Muscle layer of duodenum (tissue), 2 donors: ENCODE measurements around the gene OSTM1.

ENCODE experiments used
- H3K27ac ChIP-seq: one replicate; pipeline ENCODE4 v1.7.0; 2013; ENCODE audit warnings: mild to moderate bottlenecking, low read length
- H3K27me3 ChIP-seq: one replicate; pipeline ENCODE4 v1.7.0; 2013; ENCODE audit warnings: low read depth, mild to moderate bottlenecking, control low read depth, low read length
- H3K36me3 ChIP-seq, 2 donors: one replicate each; pipeline ENCODE4 v1.7.0; 2013; ENCODE audit warnings: low read length in 2 of 2, control low read depth in 1 of 2, mild to moderate bottlenecking in 1 of 2; ENCODE audit not compliant: insufficient read depth in 2 of 2, control insufficient read depth in 1 of 2
- H3K4me1 ChIP-seq, 2 donors: one replicate each; pipeline ENCODE4 v1.7.0; 2013; ENCODE audit warnings: low read length in 2 of 2, mild to moderate bottlenecking in 2 of 2, control low read depth in 1 of 2, moderate library complexity in 1 of 2; ENCODE audit not compliant: insufficient read depth in 2 of 2, control insufficient read depth in 1 of 2
- H3K4me3 ChIP-seq, 2 donors: one replicate each; pipeline ENCODE4 v1.7.0; 2013; ENCODE audit warnings: low read length in 2 of 2, low read depth in 1 of 2, mild to moderate bottlenecking in 1 of 2
- H3K9me3 ChIP-seq, 2 donors: one replicate each; pipeline ENCODE4 v1.7.0; 2013; ENCODE audit warnings: low read length in 2 of 2, control low read depth in 1 of 2, mild to moderate bottlenecking in 1 of 2; ENCODE audit not compliant: control insufficient read depth in 1 of 2
- donor health status: healthy.

Gene OSTM1

DNA sequence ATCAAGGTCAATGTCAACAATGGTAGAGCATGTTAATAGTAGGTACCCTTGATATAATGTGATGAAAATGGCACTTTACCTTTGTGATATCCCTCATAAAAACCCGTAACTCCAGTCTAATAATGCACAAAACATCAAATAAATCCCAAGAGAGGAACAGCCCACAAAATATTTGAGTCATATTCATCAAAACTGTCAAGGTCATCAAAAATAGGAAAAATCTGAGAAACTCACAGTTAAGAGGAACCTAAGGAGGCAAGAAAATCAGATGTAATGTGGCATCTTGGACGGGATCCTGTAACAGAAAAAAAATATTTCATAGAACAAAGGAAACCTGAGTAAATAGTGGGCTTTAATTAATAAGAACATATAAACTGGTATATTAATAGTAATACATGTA lies 25.5 kb upstream of the OSTM1 start:
- H3K36me3 ChIP-seq = no peaks in the 10 kb centered on the region
- no peaks in the 10 kb centered on the region for H3K27me3 ChIP-seq
- H3K27ac ChIP-seq = no peak overlapping the region
- no peaks in the 10 kb centered on the region for H3K4me1 ChIP-seq
- H3K9me3 ChIP-seq = no peaks in the 10 kb centered on the region
- no peak overlapping the region for H3K4me3 ChIP-seq

DNA sequence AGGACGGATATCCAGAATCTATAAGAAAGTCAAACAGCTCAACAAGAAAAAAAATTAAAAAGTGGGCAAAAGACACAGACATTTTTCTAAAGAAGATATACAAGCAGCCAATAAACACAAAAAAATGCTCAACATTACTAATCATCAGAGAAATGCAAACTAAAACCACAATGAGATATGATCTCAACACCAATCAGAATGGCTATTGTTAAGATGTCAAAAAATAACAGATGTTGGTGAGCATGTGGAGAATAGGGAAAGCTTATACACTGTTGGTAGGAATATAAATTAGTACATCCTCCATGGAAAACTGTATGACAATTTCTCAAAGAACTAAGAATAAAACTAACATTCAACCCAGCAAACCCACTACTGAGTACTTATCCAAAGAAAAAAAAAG lies 23.3 kb upstream of the OSTM1 start:
- Histone ChIP-seq H3K4me3 (no peak overlapping the region), H3K4me1 (no peaks in the 10 kb centered on the region), H3K36me3 (no peaks in the 10 kb centered on the region), H3K9me3 (no peaks in the 10 kb centered on the region), H3K27ac (no peak overlapping the region), H3K27me3 (no peaks in the 10 kb centered on the region)

DNA sequence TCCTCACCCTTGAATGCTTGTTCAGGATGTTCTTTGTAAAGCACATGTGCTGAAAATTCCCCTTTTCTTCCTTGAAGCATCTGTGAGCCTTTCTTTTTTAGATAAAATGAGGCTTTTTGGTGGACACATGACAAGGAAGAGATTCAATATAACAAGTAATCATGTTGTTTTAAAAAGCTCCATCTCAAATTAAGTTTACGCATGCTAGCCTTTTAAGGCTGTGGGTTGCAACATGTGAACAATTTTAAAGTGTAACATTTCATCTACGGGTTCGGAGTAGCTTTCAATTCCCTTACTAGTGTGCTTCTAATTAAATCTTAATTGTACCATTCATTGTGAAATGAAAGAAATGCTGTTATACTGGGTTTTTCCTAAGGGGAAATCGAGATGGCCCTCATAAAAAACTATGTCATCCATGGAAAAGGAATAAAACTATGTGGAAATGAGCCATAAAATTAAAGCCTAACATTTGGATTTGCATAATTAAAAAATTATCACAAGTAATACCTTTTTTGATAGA lies 19.3 kb upstream of the OSTM1 start:
- Histone ChIP-seq H3K9me3 (no peaks in the 10 kb centered on the region), H3K27me3 (no peaks in the 10 kb centered on the region), H3K27ac (no peak overlapping the region), H3K4me1 (no peaks in the 10 kb centered on the region), H3K36me3 (no peaks in the 10 kb centered on the region), H3K4me3 (no peak overlapping the region)

DNA sequence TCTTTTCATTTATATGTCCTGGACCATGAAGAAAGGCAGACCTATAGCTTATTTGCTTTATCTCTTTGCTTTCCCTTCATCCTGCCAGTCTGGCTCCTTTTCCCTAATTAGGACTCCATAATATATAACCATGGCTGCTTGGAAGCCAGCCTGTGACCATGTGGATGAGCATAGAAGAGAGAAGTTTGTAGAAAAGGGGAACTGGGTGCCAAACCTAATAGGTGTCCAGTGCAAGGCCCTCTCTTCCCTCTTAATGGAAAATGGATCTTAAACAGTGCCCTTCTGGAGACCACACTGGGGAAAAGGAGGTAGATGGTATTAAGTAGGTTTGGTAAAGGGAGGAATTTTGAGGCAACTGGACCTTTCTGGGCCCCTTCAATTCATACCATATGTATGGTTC lies 16.7 kb upstream of the OSTM1 start:
- H3K27me3 ChIP-seq = no peaks in the 10 kb centered on the region
- no peak overlapping the region for H3K4me3 ChIP-seq
- no peak overlapping the region for H3K27ac ChIP-seq
- no peaks in the 10 kb centered on the region for H3K4me1 ChIP-seq
- H3K9me3 ChIP-seq = no peaks in the 10 kb centered on the region
- no peaks in the 10 kb centered on the region for H3K36me3 ChIP-seq

DNA sequence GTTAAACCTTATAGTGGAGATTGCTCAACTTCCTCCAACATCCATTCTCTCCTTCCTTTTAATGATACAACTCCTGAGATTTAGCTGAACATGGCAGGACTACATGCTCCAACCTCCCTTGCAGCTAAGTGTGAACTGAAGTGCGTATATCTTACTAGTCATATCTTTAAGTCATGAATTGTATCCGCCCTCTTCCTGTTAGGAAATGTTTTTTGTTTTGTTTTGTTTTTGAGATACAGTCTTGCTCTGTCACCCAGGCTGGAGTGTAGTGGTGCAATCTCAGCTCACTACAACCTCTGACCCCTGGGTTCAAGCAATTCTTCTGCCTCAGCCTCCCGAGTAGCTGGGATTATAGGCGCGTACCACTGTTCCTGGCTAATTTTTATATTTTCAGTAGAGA lies 8.8 kb upstream of the OSTM1 start:
- Histone ChIP-seq H3K4me1 (no peaks in the 10 kb centered on the region), H3K27me3 (no peaks in the 10 kb centered on the region), H3K4me3 (no peak overlapping the region), H3K36me3 (no peaks in the 10 kb centered on the region), H3K9me3 (no peaks in the 10 kb centered on the region), H3K27ac (no peak overlapping the region)

DNA sequence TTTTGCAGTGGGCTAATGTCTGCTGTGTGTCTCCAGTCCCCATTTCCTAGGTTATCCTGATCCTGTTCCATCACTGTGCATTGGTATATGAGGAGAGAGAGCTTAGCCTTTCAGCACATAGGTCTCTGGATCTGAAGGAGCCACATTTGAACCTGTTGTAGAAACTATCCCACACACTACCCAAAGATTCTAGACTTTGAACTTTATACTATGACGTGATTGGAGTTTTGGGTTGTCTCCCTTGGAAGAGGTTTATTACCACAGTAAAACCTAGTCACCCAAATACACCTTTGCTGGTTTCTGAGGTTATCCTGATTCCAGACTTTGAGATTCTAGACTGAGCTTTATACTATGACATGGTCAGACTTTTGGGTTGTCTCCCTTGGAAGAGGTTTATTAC lies 8.0 kb upstream of the OSTM1 start:
- no peaks in the 10 kb centered on the region for H3K9me3 ChIP-seq
- H3K4me3 ChIP-seq = no peak overlapping the region
- H3K36me3 ChIP-seq = no peaks in the 10 kb centered on the region
- no peak overlapping the region for H3K27ac ChIP-seq
- no peaks in the 10 kb centered on the region for H3K27me3 ChIP-seq
- no peaks in the 10 kb centered on the region for H3K4me1 ChIP-seq

DNA sequence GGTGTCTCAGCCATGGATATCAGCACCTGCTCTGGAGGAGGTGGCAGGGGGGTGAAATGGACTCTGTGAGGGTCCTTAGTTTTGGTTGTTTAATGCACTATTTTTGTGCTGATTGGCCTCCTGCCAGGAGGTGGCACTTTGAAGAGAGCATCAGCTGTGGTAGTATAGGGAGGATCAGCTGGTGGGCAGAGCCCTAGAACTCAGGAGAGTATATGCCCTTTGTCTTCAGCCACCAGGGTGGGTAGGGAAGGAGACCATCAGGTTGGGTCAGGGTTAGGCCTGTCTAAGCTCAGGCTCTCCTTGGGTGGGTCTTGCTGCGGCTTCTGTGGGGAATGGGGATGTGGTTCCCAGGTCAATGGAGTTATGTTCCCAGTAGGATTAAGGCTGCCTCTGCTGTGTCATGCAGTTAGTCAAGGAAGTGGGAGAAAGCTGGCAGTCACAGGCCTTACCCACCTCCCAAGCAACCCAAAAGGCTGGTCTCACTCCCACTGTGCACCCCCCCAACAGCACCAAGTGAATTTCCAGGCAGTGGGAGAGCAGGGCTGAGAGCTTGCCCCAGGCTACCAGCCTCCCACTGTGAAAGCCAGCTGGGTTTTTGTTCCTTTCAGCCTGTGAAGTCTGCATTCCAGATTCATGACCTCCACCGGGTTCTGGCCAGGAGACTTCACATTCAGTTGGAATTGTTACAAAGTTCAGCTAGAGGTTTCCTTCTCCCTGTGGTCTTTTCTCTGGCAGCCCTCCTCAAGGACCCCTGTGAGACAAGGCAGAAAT lies 5.7 kb upstream of the OSTM1 start:
- Histone ChIP-seq H3K4me1 (peaks cover 0 to 5% of the 10 kb centered on the region in 2 donors), H3K27me3 (no peaks in the 10 kb centered on the region), H3K36me3 (no peaks in the 10 kb centered on the region), H3K4me3 (no peak overlapping the region), H3K9me3 (no peaks in the 10 kb centered on the region), H3K27ac (no peak overlapping the region)

DNA sequence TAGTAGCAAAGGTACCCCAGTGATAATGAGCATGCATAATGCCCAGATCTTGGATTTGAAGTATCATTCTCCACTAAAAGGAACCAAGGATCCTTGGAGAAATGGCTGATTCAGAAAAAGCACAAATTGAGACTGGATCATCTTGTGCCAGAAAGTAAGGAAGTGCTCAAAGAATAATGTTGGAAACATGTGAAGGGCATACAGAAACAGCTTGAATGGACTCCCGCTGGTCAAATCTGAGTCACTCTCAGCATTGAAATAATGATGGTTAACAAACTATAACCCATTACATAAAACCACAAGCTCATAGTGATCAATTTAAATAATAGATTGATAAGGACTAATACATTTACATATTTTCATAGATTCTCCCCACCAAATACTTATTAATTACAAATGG lies 3.6 kb upstream of the OSTM1 start:
- peaks cover 10 to 13% of the 10 kb centered on the region in 2 donors for H3K4me1 ChIP-seq
- no peak overlapping the region for H3K4me3 ChIP-seq
- H3K27ac ChIP-seq = no peak overlapping the region
- no peaks in the 10 kb centered on the region for H3K9me3 ChIP-seq
- no peaks in the 10 kb centered on the region for H3K36me3 ChIP-seq
- no peaks in the 10 kb centered on the region for H3K27me3 ChIP-seq

DNA sequence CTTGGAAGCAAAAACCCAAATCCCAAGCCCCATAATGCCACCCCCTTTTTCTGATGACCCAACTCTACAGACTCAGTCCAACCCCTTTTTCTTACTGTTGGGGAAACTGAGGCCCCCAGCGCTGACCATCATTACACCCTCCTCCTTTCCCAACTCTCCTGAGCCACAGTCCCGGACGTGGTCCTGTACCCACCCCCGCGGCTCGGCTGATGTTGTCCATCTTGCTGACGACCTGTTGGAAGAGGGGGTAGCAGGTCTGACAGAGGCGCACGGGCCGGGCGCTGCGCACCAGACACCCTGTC lies 533 bp downstream of the OSTM1 start:
- Histone ChIP-seq H3K4me1 (peaks cover 15% of the 10 kb centered on the region in 2 donors), H3K27me3 (no peaks in the 10 kb centered on the region), H3K4me3 (peak overlapping the region; percentile 86 to 98), H3K9me3 (no peaks in the 10 kb centered on the region), H3K36me3 (no peaks in the 10 kb centered on the region), H3K27ac (peak overlapping the region; percentile 60)

DNA sequence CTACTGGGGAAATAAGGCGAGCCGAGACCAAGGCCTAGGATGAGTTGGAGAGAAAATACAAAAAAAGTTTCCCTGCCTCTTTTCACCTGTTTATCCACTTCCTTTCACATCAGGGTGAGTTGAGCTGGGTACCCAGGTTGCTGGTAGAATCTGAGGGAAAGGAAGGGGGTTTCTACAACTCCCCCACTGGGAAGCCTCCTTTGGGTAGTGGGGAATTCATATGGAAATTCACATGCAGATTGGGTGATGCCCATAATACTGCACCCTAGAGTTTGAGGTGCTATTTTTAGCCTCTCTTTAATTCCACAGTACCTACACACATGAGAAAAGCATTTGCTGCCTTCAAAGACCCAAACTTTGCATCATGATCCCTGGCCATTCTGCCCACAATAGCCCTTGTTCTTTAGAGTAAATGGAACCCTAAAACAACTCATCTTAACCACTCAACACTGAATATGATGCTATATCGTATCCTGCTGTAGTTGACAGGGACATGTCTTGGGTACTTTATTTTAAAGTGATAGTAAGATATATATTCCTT lies 2.7 kb downstream of the OSTM1 start:
- H3K4me1 ChIP-seq = peaks cover 15% of the 10 kb centered on the region in 2 donors
- peaks cover 0 to under 1% of the 10 kb centered on the region in 2 donors for H3K36me3 ChIP-seq
- H3K4me3 ChIP-seq = no peak overlapping the region
- no peak overlapping the region for H3K27ac ChIP-seq
- no peaks in the 10 kb centered on the region for H3K9me3 ChIP-seq
- no peaks in the 10 kb centered on the region for H3K27me3 ChIP-seq

DNA sequence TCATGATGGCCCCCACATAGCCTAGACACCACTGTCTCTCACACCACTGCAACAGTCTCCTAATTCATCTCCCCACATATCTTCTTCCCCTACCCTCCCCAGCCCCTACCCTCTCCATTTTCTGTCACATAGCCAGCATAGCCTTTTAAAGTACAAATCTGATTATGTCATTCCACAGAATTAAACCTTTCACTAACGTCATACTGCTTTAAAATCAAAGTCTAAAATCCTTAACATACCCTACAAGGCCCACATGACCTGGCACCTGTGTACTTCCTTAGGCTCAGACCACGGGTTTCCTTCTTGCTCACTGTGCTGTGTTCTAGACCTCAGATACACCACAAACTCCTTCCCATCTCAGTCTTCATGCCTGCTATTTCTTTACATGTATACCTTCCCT lies 5.9 kb downstream of the OSTM1 start:
- peaks cover 7 to 9% of the 10 kb centered on the region in 2 donors for H3K4me1 ChIP-seq
- H3K36me3 ChIP-seq = peaks cover 5 to 9% of the 10 kb centered on the region in 2 donors
- no peak overlapping the region for H3K4me3 ChIP-seq
- no peaks in the 10 kb centered on the region for H3K9me3 ChIP-seq
- H3K27me3 ChIP-seq = no peaks in the 10 kb centered on the region
- no peak overlapping the region for H3K27ac ChIP-seq

DNA sequence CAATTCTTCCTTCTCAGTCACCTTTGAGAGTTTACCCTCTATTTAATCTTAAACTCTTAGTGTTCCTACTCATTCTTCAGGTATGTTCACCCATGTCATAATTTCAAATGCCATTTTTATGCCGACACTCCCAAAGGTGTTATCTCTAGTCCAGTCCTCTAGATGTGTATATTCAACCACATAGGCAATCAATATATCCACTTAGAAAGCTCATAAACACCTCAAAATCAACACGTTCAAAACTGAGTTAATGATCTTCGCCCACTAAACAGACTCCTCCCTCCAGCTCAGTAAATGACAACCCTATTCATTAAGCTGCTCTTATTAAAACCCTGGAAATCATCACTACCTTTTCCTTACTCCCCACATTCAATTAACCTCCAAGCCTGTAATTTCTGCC lies 6.4 kb downstream of the OSTM1 start:
- Histone ChIP-seq H3K36me3 (peaks cover 5 to 11% of the 10 kb centered on the region in 2 donors), H3K4me1 (peaks cover 2 to 4% of the 10 kb centered on the region in 2 donors), H3K9me3 (no peaks in the 10 kb centered on the region), H3K27me3 (no peaks in the 10 kb centered on the region), H3K4me3 (no peak overlapping the region), H3K27ac (no peak overlapping the region)
